Right renal cortex interstitium (tissue), 3 donors: ENCODE data around the gene ARHGEF12. TPM values are rescaled to one million over a fixed set of nuclear protein-coding genes. Genes with fewer than 3 reads are reported as not detected.

ENCODE experiments used
- DNase-seq, 3 donors: peaks; one replicate each; pipeline ENCODE4 v3.0.0-alpha.2; 2013; ENCODE audit warnings: low read depth in 3 of 3, low spot score in 2 of 3
- polyA plus RNA-seq, 3 donors: library from polyadenylated mRNA; unstranded; fragments of 120-200 nt; gene quantifications; one replicate each; pipeline ENCODE4 v1.2.1, GENCODE V29; 2013; ENCODE audit not compliant: insufficient read length in 3 of 3

The ARHGEF12 gene, protein sequence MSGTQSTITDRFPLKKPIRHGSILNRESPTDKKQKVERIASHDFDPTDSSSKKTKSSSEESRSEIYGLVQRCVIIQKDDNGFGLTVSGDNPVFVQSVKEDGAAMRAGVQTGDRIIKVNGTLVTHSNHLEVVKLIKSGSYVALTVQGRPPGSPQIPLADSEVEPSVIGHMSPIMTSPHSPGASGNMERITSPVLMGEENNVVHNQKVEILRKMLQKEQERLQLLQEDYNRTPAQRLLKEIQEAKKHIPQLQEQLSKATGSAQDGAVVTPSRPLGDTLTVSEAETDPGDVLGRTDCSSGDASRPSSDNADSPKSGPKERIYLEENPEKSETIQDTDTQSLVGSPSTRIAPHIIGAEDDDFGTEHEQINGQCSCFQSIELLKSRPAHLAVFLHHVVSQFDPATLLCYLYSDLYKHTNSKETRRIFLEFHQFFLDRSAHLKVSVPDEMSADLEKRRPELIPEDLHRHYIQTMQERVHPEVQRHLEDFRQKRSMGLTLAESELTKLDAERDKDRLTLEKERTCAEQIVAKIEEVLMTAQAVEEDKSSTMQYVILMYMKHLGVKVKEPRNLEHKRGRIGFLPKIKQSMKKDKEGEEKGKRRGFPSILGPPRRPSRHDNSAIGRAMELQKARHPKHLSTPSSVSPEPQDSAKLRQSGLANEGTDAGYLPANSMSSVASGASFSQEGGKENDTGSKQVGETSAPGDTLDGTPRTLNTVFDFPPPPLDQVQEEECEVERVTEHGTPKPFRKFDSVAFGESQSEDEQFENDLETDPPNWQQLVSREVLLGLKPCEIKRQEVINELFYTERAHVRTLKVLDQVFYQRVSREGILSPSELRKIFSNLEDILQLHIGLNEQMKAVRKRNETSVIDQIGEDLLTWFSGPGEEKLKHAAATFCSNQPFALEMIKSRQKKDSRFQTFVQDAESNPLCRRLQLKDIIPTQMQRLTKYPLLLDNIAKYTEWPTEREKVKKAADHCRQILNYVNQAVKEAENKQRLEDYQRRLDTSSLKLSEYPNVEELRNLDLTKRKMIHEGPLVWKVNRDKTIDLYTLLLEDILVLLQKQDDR (N-terminal part only)
- 100 to 1,000 TPM; 128 to 141 (median 128) TPM for polyA plus RNA-seq

DNA sequence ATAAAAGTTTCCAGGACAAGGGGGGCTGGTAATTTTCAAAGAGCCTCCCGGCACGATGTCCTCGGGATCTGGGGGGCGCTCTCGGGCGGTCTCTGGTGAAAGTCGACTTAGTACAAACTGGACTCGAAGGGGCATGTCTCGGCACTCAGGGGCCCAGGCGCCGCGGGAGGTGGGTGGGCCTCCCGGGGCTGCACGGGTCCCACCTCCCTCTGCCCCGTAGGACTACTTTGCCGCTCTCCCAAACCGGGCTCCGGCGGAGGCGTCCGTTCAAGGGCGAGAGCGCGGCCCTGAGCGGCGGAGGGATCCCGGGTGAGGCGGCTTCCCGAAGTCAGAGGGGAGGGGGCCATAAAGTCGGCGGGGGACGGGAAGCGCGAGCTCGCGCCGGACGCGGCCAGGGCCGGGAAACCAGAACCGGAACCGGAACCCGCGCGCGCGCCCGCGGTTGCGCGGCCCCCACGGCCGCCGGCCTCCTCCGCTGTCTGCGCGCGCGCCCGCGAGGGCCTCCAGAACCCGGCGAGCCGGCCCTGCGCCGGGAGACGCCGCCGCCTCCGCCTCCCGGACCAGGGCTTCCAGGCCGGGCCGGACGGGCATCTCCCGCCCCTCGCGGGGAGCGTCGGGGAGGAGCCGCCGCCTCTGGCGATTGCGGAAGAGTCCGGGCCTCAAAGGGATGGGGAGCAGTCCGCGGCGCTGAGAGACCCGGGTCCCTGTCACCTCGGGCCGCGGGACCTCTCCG lies at the start of gene ARHGEF12:
ARHGEF12 (plus strand) TSS at position 506 of the 733 bp plus-strand sequence. CDS start 831 bp downstream, outside the sequence.
- peak; percentile 82 to 94 (median 92) for DNase-seq

DNA sequence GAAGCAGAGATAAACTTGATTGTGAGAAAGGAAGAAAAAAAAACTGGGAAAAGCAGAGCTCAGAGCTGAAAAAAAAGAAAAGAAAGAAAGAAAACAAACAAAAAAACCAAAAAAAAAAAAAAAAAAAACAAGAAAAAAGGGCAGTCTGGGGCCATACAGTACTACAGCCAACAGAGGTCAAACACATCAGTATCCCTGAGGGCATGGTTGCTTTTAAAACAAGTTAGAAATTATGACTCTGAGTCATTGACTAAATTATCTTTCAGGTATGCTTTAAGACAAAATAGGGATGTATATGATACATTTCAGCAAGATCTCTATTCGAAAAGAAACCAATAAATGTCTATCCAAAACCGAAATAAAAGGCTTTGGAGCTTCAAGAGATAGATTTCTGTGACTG lies 48.2 kb upstream of the ARHGEF12 start:
- DNase-seq: no peak

DNA sequence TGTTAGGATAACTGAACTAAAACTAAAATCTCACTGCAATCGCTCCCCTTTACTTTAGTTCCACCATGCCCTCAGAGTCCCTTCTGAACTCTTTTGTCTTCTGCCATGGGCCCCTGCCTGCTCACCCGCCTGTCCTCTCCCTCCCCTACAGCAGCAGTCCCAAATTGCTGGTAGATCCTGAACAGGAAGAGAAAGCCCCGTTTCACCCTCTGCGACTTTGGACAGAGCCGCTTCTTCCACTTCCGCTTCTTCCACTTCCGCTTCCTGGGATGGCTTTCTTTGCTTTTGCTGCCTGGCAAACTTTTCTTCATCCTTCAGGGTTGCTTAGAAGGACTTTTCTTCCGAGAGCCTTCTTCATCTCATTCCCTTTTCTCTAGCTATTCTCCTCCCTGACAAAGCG lies 46.8 kb upstream of the ARHGEF12 start:
- no peak for DNase-seq

DNA sequence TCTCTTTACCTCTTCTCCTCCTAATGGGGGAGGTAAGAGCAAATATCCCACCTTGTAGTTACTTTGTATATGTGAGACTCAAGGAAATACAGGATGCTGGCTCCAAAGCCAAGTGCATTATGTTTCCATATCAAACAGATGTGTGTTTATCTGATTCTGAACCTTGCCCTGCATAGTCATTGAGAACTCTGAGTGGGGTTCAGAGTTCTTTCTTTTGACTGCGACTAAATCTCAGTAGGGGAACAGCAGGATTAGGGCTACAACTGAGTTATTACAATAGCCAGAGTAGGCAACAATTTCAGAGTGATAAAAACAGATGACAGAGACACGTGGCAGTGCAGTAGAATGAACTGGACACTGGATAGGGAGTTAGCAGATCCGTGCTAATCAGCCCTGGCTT lies 45.3 kb upstream of the ARHGEF12 start:
- no peak for DNase-seq

DNA sequence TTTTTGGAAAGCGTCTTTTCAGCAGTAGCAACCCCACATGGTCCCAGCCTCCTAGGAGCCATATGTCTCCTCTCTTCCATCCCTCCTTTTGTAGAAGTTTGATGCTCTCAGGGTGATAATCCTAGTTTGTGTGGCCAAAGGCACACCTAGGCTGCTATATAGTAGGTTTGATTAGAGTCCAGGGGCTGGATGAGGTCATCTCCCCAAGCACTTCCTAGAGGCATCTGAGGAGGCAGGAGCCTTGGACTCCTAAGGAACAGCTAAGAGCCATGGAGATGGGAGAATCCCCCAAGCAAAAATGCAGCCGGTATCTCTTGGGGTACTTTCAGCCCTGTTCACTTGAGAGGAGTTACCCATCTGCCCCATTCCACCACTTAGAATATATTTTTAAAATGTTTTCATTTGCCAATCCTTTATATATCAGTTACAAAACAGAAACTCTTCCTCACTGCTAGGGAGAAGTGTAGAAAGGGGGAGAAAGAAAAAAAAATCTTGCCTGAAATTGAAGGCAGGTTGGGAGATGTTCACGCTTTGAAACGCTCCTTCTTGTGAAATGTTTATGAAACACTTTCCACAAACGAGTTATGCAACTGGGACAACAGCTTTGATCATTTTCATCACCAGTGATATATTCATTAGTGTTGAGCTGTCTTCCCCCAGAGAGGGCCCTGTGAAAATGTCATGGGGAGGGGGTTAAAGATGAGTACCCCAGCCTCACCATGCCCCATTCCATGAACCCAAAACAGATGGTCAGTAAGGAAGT lies 43.0 kb upstream of the ARHGEF12 start:
- DNase-seq: no peak

DNA sequence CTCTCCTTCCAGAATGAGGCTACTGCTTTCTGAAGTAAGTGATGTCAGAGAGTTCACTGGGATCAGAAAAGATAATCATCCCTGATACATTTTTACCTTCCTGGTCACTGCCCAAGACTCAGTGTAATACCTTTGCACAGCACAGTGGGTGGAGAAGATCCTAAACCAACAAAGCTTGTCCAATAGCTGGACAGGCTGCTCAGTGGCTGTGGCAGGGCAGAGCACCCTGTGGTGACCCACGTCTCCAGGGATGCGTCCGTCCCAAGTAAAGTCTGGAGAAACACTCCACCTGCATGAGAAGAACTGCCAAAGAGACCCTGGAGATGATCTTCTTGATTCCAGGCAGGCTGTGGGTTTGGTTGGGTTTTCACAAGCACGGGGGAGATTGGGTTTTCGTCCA lies 42.1 kb upstream of the ARHGEF12 start:
- DNase-seq: no peak

DNA sequence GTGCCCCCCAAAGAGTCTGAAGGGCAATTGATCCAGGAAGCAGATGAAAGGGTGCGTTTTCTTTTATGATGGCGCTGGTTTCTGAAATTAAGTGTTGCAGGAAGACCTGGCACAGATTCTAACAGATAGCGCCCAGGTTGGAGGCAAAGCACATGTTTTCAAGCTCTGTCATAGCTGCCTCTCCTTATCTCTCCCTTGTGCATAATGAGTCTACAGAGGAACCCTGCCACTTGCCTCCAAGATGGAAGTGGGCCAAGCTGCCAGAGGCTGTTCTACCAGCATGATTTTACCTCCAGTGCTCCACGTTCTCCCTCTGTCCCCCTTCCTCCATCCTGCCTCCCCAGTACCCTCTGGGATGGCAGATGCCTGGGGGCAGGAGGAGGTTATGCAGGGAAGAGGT lies 41.1 kb upstream of the ARHGEF12 start:
- no peak for DNase-seq

DNA sequence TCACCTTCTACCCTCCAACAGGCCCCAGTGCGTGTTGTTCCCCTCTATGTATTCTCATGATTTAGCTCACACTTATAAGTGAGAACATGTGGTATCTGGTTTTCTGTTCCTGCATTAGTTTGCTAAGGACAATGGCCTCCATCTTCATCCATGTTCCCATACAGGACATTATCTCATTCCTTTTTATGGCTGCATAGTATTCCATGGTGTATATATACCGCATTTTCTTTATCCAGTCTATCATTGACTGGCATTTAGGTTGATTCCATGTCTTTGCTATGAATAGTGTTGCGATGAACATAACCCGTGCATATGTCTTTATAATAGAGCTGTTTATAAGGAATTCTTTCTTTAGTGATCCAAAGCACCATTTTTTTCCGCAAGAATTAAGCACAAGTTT lies 39.7 kb upstream of the ARHGEF12 start:
- DNase-seq: no peak

DNA sequence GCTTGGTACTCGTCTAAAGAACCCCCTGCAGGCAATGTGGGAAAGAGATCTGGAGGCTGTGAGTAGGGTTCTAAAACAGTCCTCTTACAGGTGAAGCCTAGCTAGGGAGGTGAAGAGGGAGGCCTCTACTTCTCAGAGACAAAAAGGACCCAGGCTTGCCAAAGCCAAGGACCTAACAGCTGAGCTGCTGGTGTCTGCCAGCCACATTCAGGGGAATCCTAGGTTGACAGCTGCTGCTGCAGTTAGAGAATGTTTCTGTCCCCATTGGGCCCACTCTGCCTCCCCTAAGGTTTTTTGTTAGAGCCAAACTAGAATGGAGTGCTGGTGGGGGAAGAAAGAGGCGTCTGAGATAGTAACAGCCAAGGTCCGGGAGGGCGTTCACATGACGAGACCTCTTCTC lies 37.8 kb upstream of the ARHGEF12 start:
- DNase-seq: no peak

DNA sequence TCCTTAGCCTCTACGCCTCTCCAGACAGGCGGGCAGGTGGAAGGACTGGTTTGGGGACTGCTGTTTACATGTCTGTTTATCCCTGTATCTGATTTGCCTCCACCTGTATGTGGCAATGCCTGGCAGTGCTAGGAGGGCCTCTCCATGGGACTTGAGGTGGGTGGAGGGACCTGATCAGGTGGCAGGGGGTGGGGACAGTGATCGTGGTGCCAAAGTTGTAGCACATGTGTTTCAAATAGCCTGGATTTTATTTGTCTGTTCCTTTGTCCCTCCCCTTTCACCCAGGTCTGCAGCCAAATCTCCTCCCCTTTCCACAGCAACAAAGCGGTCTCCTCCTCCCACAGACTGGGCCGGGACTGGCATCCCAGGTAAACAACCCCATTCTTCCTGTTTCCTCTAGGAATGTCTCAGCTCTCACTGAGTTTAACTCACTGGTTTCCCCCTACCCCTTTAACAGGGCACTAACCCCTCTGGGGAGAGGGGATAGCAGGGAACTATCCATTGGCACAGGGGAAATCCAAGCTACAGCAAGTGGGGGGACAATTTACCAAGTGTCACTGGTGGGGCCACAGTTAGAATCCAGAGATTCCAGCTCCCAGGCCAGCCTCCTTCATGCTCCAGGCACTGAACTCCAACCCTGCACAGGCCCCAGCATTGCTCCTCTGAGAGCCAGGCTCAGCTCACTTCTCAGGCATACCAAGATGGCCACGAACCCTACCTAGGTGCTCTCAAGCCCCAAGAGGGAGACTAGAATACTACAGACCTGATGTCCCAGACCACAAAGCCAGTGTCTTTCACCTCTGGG lies 34.0 kb upstream of the ARHGEF12 start:
- DNase-seq: no peak

DNA sequence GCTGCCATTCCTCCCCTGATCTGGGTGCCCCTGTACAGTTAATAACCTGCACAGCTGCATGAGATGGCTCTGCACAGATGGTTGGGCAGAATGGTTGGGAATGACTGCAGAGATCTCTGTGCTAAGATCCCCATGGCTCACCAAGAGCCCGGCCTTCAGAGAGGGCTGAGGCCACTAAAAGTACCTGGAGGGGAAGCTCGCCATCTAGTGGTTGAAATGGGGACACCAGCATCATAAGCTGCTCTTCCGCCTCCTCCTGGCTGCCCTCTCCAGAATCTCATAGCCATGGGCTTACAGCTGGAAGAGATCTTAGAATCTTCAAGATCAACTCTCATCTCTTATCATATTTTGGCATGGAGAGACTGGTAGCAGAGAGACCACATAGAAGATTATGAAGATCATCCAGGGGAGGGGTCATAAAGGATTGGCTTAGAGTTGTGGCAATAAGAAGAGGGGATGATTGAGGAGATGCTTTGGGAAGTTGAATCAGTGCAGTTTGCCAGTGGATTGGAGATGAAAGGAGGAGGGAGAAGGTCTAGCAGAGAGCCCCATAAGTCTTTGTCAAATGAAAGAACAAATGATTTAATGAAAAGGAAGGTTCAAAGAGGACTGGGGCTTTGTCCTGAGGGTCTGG lies 33.1 kb upstream of the ARHGEF12 start:
- DNase-seq: no peak

DNA sequence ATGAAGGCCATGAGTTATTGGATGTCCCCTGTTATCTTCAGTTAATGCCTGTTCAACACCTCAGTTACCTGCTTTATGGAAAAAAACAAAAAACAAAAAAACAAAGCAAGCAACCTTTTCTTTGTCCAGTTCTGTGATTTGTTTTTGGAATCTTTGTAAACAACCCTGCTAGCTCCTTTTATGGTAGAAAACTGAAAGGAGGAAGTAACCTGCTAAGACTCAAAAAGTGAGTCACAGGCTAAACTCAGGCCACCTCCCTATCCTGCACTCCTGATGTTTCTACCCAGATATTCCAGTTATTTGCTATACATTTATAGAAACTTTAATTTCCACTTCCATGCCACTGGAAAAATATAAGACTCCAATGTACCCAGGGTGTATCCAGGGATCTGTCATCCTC lies 31.7 kb upstream of the ARHGEF12 start:
- DNase-seq: no peak

DNA sequence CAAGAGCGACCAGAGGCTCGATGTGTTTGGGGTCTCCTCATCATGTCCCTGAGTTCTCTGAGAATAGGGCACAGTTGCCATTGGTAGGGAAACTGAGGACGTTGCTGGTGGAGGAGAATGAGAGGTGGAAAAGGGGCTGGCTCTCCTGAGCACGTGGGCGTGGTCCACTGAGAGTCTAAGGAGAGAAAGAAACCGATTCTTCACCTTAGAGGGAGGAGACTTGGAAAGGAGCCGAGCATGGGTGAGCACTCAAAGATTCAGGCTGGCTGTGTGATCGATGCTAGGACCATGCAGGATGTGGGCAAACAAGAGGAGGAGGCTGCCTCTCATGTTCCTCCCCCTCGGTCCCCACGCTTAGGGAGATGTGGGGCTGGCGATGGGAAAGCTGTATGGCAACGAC lies 30.9 kb upstream of the ARHGEF12 start:
- no peak for DNase-seq

DNA sequence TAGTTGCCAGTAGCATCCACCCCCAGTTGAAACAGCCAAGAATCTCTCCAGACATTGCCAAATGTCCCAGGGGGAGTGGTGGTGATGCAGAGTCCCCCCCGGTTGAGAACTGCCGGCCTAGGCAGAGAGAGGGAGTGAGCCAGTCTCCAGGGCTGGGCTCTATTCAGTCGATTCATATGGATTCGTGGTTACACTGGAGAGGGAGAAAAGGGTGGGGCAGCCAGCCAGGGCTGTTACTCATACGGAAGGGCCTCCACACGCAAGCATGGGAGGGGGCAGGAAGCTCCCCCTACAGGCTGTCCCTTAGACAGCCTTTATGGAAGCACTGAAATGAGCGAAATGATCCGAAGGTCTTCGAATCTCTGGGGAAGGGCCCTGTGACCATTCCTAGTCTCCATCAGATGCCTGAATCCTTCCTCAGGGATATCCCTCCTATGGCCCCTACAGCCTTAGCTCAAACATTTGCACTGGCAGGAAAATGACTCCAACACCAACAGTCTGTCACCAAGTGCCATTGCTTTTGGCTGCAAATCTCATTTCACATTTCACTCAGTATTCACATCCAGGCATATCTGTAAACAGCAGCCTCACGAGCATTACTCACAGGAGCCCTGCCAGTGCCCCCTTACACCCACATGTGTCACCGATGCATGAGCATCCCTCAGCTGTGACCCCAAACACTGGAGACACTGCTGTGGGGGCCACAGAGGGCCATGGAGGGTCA lies 29.5 kb upstream of the ARHGEF12 start:
- no peak for DNase-seq

DNA sequence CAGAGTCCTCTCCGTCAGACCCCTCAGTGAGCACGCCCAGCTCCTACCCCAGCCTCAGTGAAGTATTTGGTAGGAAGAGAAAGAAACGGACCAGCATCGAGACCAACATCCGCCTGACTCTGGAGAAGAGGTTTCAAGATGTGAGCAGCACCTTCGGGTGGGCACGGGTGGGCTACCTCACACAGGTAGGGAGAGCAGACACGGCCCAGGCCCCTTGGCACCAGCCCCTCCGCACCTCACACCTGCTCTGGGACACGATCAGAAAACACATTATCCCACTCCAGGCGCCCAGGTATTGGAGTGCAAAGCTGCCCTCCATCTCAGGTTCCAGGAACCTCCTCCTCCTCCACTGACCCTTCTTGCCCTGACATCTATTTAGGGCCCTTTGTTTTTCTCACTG lies 28.7 kb upstream of the ARHGEF12 start:
- no peak for DNase-seq

DNA sequence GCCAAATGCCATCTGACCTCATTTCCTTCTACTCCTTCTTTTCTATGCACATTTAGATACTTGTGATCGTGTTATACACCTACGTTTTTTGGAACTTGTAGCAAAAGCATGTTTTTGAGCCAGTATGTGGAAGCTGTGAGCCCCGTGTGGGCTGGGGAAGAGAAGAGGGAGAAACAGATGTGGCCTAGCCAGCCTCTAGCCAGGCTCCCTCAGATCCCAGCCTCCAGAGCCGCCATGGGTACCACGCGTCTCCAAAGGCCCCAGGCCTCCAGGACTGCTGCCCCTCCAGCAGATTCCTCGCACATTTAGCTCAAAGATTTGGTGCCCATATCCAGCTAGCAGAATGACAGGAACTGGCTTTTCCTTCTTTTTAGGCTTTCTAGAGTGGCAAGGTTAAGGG lies 28.1 kb upstream of the ARHGEF12 start:
- no peak for DNase-seq

DNA sequence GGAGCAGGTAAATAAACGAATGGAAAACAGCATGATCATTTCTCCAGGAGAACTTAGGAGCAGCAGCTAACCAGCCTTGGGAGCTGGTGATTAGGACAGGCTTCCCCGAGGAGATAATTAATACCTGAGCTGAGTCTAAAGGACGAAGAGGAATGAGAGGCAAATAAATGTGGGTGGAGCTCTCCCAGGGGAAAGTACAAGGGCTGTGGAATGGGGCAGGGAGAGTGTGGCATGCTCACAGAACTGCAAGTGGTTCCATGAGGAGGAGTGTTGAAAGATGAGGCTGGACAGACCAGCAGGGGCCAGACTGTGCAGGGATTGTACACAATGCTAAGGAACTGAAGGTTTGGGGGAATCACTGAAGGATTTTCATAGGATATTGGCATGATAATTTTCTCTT lies 25.3 kb upstream of the ARHGEF12 start:
- DNase-seq: no peak

DNA sequence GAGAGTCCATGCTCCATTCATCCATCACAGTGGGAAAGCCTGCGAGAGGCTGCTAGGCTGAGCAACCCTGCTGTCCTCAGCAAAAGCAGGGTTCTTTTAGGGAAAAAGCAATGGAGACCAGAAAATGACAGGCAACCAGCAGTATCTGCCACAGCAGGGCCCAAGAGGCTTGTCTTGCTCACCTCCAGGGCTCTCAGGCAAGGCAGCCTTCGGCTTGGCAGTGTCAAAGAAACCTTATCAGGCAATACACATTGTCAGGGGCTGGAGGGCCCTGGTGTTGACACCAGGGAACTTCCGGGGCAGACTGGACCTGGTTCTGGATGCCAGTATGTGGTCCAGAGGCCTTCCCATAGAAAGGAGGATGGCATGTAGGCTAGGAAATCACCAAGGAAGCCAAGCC lies 21.4 kb upstream of the ARHGEF12 start:
- no peak for DNase-seq
